ENCODE results near the gene CNTNAP4.

Gene CNTNAP4

GRCh38 chr16:76466871-76467270 lies 189.7 kb downstream of the CNTNAP4 start:
- no peaks in the 10 kb centered on the region for H3K9me3 ChIP-seq (ENCODE audit: insufficient read depth, low read length, severe bottlenecking)
- no peaks in the 10 kb centered on the region for H3K79me2 ChIP-seq (ENCODE audit: insufficient read depth, low read length)
- H3K9ac ChIP-seq (ENCODE audit: low read depth, low read length): no peak overlapping the region
- no peaks in the 10 kb centered on the region for H3K36me3 ChIP-seq (ENCODE audit: insufficient read depth, low read length)
- no peak overlapping the region for H3K27ac ChIP-seq (ENCODE audit: low read length)
- TF ChIP-seq EZH2 (IDR thresholded peaks at IDR 0.05; ENCODE audit: borderline replicate concordance, low read depth, low read length, severe bottlenecking): no peak
- TF ChIP-seq CTCF (IDR thresholded peaks at IDR 0.05; ENCODE audit: borderline replicate concordance, extremely low read depth, low read length, poor library complexity, severe bottlenecking): no peak
- ATAC-seq (ENCODE audit: insufficient read depth, low read depth) (no peak), DNase-seq (no peak)
- no peak overlapping the region for H3K4me3 ChIP-seq (ENCODE audit: low read depth in 1 of 2, low read length in 2 of 2)
- no peaks in the 10 kb centered on the region for H3K4me1 ChIP-seq (ENCODE audit: insufficient read depth, low read length)
- H2AFZ ChIP-seq (ENCODE audit: low read depth, low read length): no peak overlapping the region
- no peaks in the 10 kb centered on the region for H3K27me3 ChIP-seq (ENCODE audit: insufficient read depth, low read length, poor library complexity)
- H4K20me1 ChIP-seq (ENCODE audit: insufficient read depth, low read length): no peaks in the 10 kb centered on the region
- no peak overlapping the region for H3K4me2 ChIP-seq (ENCODE audit: insufficient read depth, low read length)

GRCh38 chr16:76474048-76474447 lies 196.8 kb downstream of the CNTNAP4 start:
- Histone ChIP-seq H3K4me3 (ENCODE audit: low read depth in 1 of 2, low read length in 2 of 2) (no peak overlapping the region), H3K9me3 (ENCODE audit: insufficient read depth, low read length, severe bottlenecking) (no peaks in the 10 kb centered on the region), H3K4me1 (ENCODE audit: insufficient read depth, low read length) (no peaks in the 10 kb centered on the region), H2AFZ (ENCODE audit: low read depth, low read length) (no peak overlapping the region), H3K9ac (ENCODE audit: low read depth, low read length) (no peak overlapping the region), H3K4me2 (ENCODE audit: insufficient read depth, low read length) (no peak overlapping the region), H3K27ac (ENCODE audit: low read length) (no peak overlapping the region), H4K20me1 (ENCODE audit: insufficient read depth, low read length) (no peaks in the 10 kb centered on the region), H3K27me3 (ENCODE audit: insufficient read depth, low read length, poor library complexity) (no peaks in the 10 kb centered on the region), H3K36me3 (ENCODE audit: insufficient read depth, low read length) (no peaks in the 10 kb centered on the region), H3K79me2 (ENCODE audit: insufficient read depth, low read length) (no peaks in the 10 kb centered on the region)
- TF ChIP-seq EZH2 (IDR thresholded peaks at IDR 0.05; ENCODE audit: borderline replicate concordance, low read depth, low read length, severe bottlenecking): no peak
- no peak for TF ChIP-seq CTCF (IDR thresholded peaks at IDR 0.05; ENCODE audit: borderline replicate concordance, extremely low read depth, low read length, poor library complexity, severe bottlenecking)
- DNase-seq (no peak), ATAC-seq (ENCODE audit: insufficient read depth, low read depth) (no peak)

- Histone ChIP-seq H2AFZ (ENCODE audit: low read depth, low read length) (no peak overlapping the region), H3K4me3 (ENCODE audit: low read depth in 1 of 2, low read length in 2 of 2) (no peak overlapping the region), H4K20me1 (ENCODE audit: insufficient read depth, low read length) (no peaks in the 10 kb centered on the region), H3K4me2 (ENCODE audit: insufficient read depth, low read length) (no peak overlapping the region), H3K4me1 (ENCODE audit: insufficient read depth, low read length) (no peaks in the 10 kb centered on the region), H3K27ac (ENCODE audit: low read length) (no peak overlapping the region), H3K9me3 (ENCODE audit: insufficient read depth, low read length, severe bottlenecking) (no peaks in the 10 kb centered on the region), H3K79me2 (ENCODE audit: insufficient read depth, low read length) (no peaks in the 10 kb centered on the region), H3K27me3 (ENCODE audit: insufficient read depth, low read length, poor library complexity) (no peaks in the 10 kb centered on the region), H3K9ac (ENCODE audit: low read depth, low read length) (no peak overlapping the region), H3K36me3 (ENCODE audit: insufficient read depth, low read length) (no peaks in the 10 kb centered on the region)
- TF ChIP-seq CTCF (IDR thresholded peaks at IDR 0.05; ENCODE audit: borderline replicate concordance, extremely low read depth, low read length, poor library complexity, severe bottlenecking) (no peak), EZH2 (IDR thresholded peaks at IDR 0.05; ENCODE audit: borderline replicate concordance, low read depth, low read length, severe bottlenecking) (no peak)
- ATAC-seq (ENCODE audit: insufficient read depth, low read depth) (no peak), DNase-seq (no peak)
These were observed 200.9 kb downstream of the CNTNAP4 start for GRCh38 chr16:76478105-76478504.

Measured in DND-41 (cell line).